GM12878 (cell line): Measurements from ENCODE around the gene ETNK1. TPM values are rescaled to one million over a fixed set of nuclear protein-coding genes. Genes with fewer than 3 reads are reported as not detected.

Source experiments
- ATAC-seq: fragments of 200-7000 bp; cut with Tn5 transposase; 3 replicates; pipeline ENCODE4 v1.9.1; 2020; ENCODE audit warnings: mild to moderate bottlenecking, moderate library complexity
- BruUV-seq: library from RNA; stranded (reverse); fragments of 400-500 nt; replicated peaks from 2 replicates; lab custom pipeline; 2021; lab: Mats Ljungman, UMichigan
- CTCF ChIA-PET: fragments of 300-600 bp; sonication (Branson Sonifier 250); formaldehyde crosslinking; extraction: SDS; loops from one replicate; lab custom pipeline; 2021; ENCODE audit warnings: inconsistent platforms; lab: Yijun Ruan, JAX
- POLR2A ChIA-PET: fragments of 350-600 bp; formaldehyde crosslinking; extraction: SDS; loops from one replicate; lab custom pipeline; 2021; ENCODE audit warnings: inconsistent platforms; lab: Charles Lee
- RAD21 ChIA-PET: fragments of 300-600 bp; sonication (Branson Sonifier 250); formaldehyde crosslinking; loops from one replicate; lab custom pipeline; 2023; ENCODE audit warnings: antibody characterized with exemption; ENCODE audit not compliant: unreplicated experiment; lab: Charles Lee
- SMC1A ChIA-PET: fragments of 300-600 bp; sonication (Branson Sonifier 250); formaldehyde crosslinking; loops from one replicate; lab custom pipeline; 2023; ENCODE audit not compliant: unreplicated experiment, uncharacterized antibody; lab: Charles Lee
- DNase-seq: peaks from one replicate; pipeline ENCODE4 v3.0.0-alpha.2; 2011; ENCODE audit warnings: low read depth, low spot score
- FAIRE-seq: peaks from 3 replicates; lab custom pipeline; 2011; peaks lifted over from hg19 to GRCh38; lab: Jason Lieb, UNC
- H2AFZ ChIP-seq: 2 replicates; pipeline ENCODE4 v1.6.0; 2011; ENCODE audit warnings: low read depth, low read length, control low read depth; ENCODE audit not compliant: control insufficient read depth
- H3K27ac ChIP-seq: 2 replicates; pipeline ENCODE4 v1.5.1; 2011; ENCODE audit warnings: control low read depth; ENCODE audit not compliant: control insufficient read depth, insufficient read depth
- H3K27me3 ChIP-seq, 2 experiments: replicated peaks in 1 of 2; 2 replicates each; pipeline versions ENCODE4 v1.6.0 to v1.6.1; 2011; ENCODE audit warnings: low read length in 1 of 2; ENCODE audit not compliant: control insufficient read depth in 2 of 2, insufficient read depth in 2 of 2
- H3K36me3 ChIP-seq, 2 experiments: 2 replicates each; pipeline ENCODE4 v1.5.1; 2011; ENCODE audit warnings: low read length in 1 of 2; ENCODE audit not compliant: control insufficient read depth in 2 of 2, insufficient read depth in 2 of 2
- H3K4me1 ChIP-seq: 2 replicates; pipeline ENCODE4 v1.6.1; 2011; ENCODE audit warnings: mild to moderate bottlenecking, low read length, moderate library complexity, mixed read lengths; ENCODE audit not compliant: control insufficient read depth, insufficient read depth
- H3K4me2 ChIP-seq: 2 replicates; pipeline ENCODE4 v1.6.0; 2011; ENCODE audit warnings: control low read depth; ENCODE audit not compliant: control insufficient read depth, insufficient read depth
- H3K4me3 ChIP-seq: fragments of 200-600 bp; sonication (generic); 2 replicates; pipeline ENCODE4 v1.5.1; 2016
- H3K79me2 ChIP-seq: 2 replicates; pipeline ENCODE4 v1.6.0; 2011; ENCODE audit warnings: low read length; ENCODE audit not compliant: control insufficient read depth, insufficient read depth
- H3K9ac ChIP-seq: 2 replicates; pipeline ENCODE4 v1.8.0; 2011; ENCODE audit warnings: low read length, control low read depth, mixed read lengths; ENCODE audit not compliant: control insufficient read depth, insufficient read depth
- H3K9me3 ChIP-seq: replicated peaks from 3 replicates; pipeline ENCODE4 v1.5.1; 2011; ENCODE audit warnings: mild to moderate bottlenecking, low read length; ENCODE audit not compliant: control insufficient read depth, insufficient read depth
- H4K20me1 ChIP-seq: 2 replicates; pipeline ENCODE4 v1.6.0; 2011; ENCODE audit not compliant: control insufficient read depth, insufficient read depth
- BMI1 ChIP-seq: fragments of 450-650 bp; IDR thresholded peaks from 2 replicates; pipeline ENCODE4 v1.6.1; 2016; ENCODE audit warnings: mild to moderate bottlenecking, moderate library complexity, borderline replicate concordance
- NBN ChIP-seq: fragments of 450-650 bp; IDR thresholded peaks from 2 replicates; pipeline ENCODE4 v1.6.1; 2016
- NFXL1 ChIP-seq: fragments of 450-650 bp; IDR thresholded peaks from 2 replicates; pipeline ENCODE4 v1.6.1; 2017; ENCODE audit warnings: antibody characterized with exemption, mild to moderate bottlenecking, borderline replicate concordance
- NKRF ChIP-seq: fragments of 450-650 bp; conservative IDR thresholded peaks from 2 replicates; pipeline ENCODE4 v1.6.1; 2017; ENCODE audit warnings: mild to moderate bottlenecking, moderate library complexity
- RAD21 ChIP-seq: IDR thresholded peaks from 2 replicates; pipeline ENCODE4 v1.6.1; 2011; ENCODE audit warnings: mild to moderate bottlenecking, low read depth, low read length, moderate library complexity; ENCODE audit not compliant: insufficient read depth
- RAD51 ChIP-seq: fragments of 450-650 bp; IDR thresholded peaks from 2 replicates; pipeline ENCODE4 v1.6.1; 2016; ENCODE audit warnings: moderate library complexity, mild to moderate bottlenecking, inconsistent platforms
- SMAD5 ChIP-seq: IDR thresholded peaks from 2 replicates; pipeline ENCODE4 v1.6.1; 2016; ENCODE audit warnings: antibody characterized with exemption, low read depth
- SP1 ChIP-seq: IDR thresholded peaks from one replicate; pipeline ENCODE4 v1.6.1; 2011; ENCODE audit warnings: low read depth, low read length
- SUZ12 ChIP-seq: fragments of 200-600 bp; sonication (generic); IDR thresholded peaks from one replicate; pipeline ENCODE4 v1.6.1; 2018; ENCODE audit warnings: antibody characterized with exemption, mild to moderate bottlenecking; ENCODE audit not compliant: unreplicated experiment
- TCF12 ChIP-seq: IDR thresholded peaks from 2 replicates; pipeline ENCODE4 v1.6.1; 2011; ENCODE audit warnings: low read depth, mild to moderate bottlenecking, low read length
- ZBED1 ChIP-seq: IDR thresholded peaks from 2 replicates; pipeline ENCODE4 v1.6.1; 2016; ENCODE audit warnings: borderline replicate concordance
- ZNF207 ChIP-seq: fragments of 450-650 bp; IDR thresholded peaks from 2 replicates; pipeline ENCODE4 v1.6.1; 2014; ENCODE audit warnings: antibody characterized with exemption, mild to moderate bottlenecking, borderline replicate concordance
- ZNF274 ChIP-seq: IDR thresholded peaks from one replicate; pipeline ENCODE4 v1.8.0; 2011; ENCODE audit not compliant: insufficient read length, insufficient read depth
- ZNF384 ChIP-seq: IDR thresholded peaks from 2 replicates; pipeline ENCODE4 v1.6.1; 2012; ENCODE audit warnings: low read depth, mild to moderate bottlenecking, low read length, improper control_type of control experiment, borderline replicate concordance
- ZNF622 ChIP-seq: fragments of 450-650 bp; IDR thresholded peaks from 2 replicates; pipeline ENCODE4 v1.6.1; 2017; ENCODE audit warnings: mild to moderate bottlenecking, inconsistent platforms
- ZZZ3 ChIP-seq: IDR thresholded peaks from 2 replicates; pipeline ENCODE4 v1.6.1; 2011; ENCODE audit warnings: low read depth; ENCODE audit not compliant: control insufficient read depth, insufficient read length
- WGBS: methylation state at CpG from one replicate; pipeline ENCODE4 v1.1.6; 2016; ENCODE audit warnings: low lambda C conversion rate; ENCODE audit not compliant: insufficient replicate concordance, insufficient coverage; ENCODE audit errors: missing lambda C conversion rate; 5-methylcytosine and 5-hydroxymethylcytosine counted together
- in situ Hi-C: fragments of 300-500 bp; cut with MboI; formaldehyde crosslinking; loops from 9 replicates; pipeline ENCODE4 v1.14.3; 2018; ENCODE audit warnings: mixed read lengths
- intact Hi-C: fragments of 100-400 bp; cut with micrococcal nuclease; formaldehyde crosslinking; loops from one replicate; pipeline ENCODE4 v1.14.2; 2022; ENCODE audit not compliant: unreplicated experiment
- polyA plus RNA-seq, 11 experiments: library from polyadenylated mRNA; depleted of rRNA in 4 of 11; unstranded in 6 of 11; stranded (reverse) in 5 of 11; fragments of >200 nt; fragmentation: Nextera tagmentation in 4 of 11; fragmentation: Illumina TruSeq in 1 of 11; extraction: Ambion mirVana in 4 of 11; extraction: Trizol in 1 of 11; gene quantifications; 1 replicate in 1 of 11; 2 replicates in 10 of 11; pipeline versions ENCODE4 v1.2.1 to v1.2.3, GENCODE V29; 2011 to 2016; ENCODE audit warnings: inconsistent platforms in 2 of 11, missing spikeins in 2 of 11, low read depth in 1 of 11
- total RNA-seq, 4 experiments: library from RNA; depleted of rRNA in 3 of 4; stranded (reverse); fragments of >200 nt in 3 of 4; fragmentation: Illumina TruSeq in 1 of 4; extraction: Trizol in 1 of 4; gene quantifications; 2 replicates each; pipeline versions ENCODE4 v1.2.1 to v1.2.3, GENCODE V29; 2013 to 2021
- TF ChIP-seq, protein P1 (sequence below): fragments of 450-650 bp; IDR thresholded peaks from 2 replicates; pipeline ENCODE4 v1.6.1; 2018; ENCODE audit warnings: borderline replicate concordance, mild to moderate bottlenecking; ENCODE audit not compliant: partially characterized antibody
- TF ChIP-seq, protein P2 (sequence below): IDR thresholded peaks from 2 replicates; pipeline ENCODE4 v1.6.1; 2011; ENCODE audit warnings: low read depth, low read length, improper control_type of control experiment, borderline replicate concordance

Gene ETNK1
- total and polyA plus RNA-seq, 10 of the 15 experiments (the other 5 are each of a cell fraction or from before 2014, with no cell fraction given) = 12.3 to 69.4 (median 34.2) TPM

GRCh38 chr12:22722081-22722480 lies 97.1 kb downstream of the ETNK1 start:
- CTCF ChIA-PET = no interaction called here
- H3K4me1 ChIP-seq = no peaks in the 10 kb centered on the region; the same call in 1 of the 2 replicates
- RAD21 ChIA-PET = no interaction called here
- ATAC-seq (no peak), DNase-seq (no peak), FAIRE-seq (no peak)
- no TSS peak for BruUV-seq
- POLR2A ChIA-PET = no interaction called here
- SMC1A ChIA-PET = no interaction called here
- TF ChIP-seq ZNF207 = no peak
- no peak for TF ChIP-seq BMI1
- TF ChIP-seq, protein P1, sequence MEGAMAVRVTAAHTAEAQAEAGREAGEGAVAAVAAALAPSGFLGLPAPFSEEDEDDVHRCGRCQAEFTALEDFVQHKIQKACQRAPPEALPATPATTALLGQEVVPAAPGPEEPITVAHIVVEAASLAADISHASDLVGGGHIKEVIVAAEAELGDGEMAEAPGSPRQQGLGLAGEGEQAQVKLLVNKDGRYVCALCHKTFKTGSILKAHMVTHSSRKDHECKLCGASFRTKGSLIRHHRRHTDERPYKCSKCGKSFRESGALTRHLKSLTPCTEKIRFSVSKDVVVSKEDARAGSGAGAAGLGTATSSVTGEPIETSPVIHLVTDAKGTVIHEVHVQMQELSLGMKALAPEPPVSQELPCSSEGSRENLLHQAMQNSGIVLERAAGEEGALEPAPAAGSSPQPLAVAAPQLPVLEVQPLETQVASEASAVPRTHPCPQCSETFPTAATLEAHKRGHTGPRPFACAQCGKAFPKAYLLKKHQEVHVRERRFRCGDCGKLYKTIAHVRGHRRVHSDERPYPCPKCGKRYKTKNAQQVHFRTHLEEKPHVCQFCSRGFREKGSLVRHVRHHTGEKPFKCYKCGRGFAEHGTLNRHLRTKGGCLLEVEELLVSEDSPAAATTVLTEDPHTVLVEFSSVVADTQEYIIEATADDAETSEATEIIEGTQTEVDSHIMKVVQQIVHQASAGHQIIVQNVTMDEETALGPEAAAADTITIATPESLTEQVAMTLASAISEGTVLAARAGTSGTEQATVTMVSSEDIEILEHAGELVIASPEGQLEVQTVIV = no peak
- TF ChIP-seq SP1 = no peak
- TF ChIP-seq RAD21 = no peak
- TF ChIP-seq ZNF274 = no peak
- no peak for TF ChIP-seq SMAD5
- TF ChIP-seq NKRF = no peak
- TF ChIP-seq, protein P2, sequence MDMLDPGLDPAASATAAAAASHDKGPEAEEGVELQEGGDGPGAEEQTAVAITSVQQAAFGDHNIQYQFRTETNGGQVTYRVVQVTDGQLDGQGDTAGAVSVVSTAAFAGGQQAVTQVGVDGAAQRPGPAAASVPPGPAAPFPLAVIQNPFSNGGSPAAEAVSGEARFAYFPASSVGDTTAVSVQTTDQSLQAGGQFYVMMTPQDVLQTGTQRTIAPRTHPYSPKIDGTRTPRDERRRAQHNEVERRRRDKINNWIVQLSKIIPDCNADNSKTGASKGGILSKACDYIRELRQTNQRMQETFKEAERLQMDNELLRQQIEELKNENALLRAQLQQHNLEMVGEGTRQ = no peak
- no peak for TF ChIP-seq TCF12
- no peak for TF ChIP-seq NBN
- TF ChIP-seq ZBED1 = no peak
- TF ChIP-seq ZZZ3 = no peak
- no peak for TF ChIP-seq NFXL1
- TF ChIP-seq SUZ12 = no peak
- no peak for TF ChIP-seq ZNF384
- no peak for TF ChIP-seq ZNF622
- TF ChIP-seq RAD51 = no peak
- no peaks in the 10 kb centered on the region; a peak in 1 of 4 replicates for H3K27me3 ChIP-seq
- WGBS = 17% methylated on average over 2 of the region's 2 CpGs
- no peak overlapping the region for H3K9ac ChIP-seq
- intact Hi-C loops (no loop called here), in situ Hi-C loops (no loop called here)
- no peak overlapping the region for H3K4me2 ChIP-seq
- H4K20me1 ChIP-seq = no peaks in the 10 kb centered on the region
- H3K36me3 ChIP-seq = no peaks in the 10 kb centered on the region
- H3K4me3 ChIP-seq = no peak overlapping the region
- no peak overlapping the region for H2AFZ ChIP-seq
- H3K79me2 ChIP-seq = no peaks in the 10 kb centered on the region
- no peaks in the 10 kb centered on the region for H3K9me3 ChIP-seq
- H3K27ac ChIP-seq = no peak overlapping the region
